Small intestine (tissue), 7 donors: ENCODE measurements around the gene ADORA2A. TPM values are rescaled to one million over a fixed set of nuclear protein-coding genes. Genes with fewer than 3 reads are reported as not detected.

Source experiments
- DNase-seq, 2 donors: peaks; one replicate each; pipeline versions ENCODE4 v3.0.0 to v3.0.0-alpha.2; 2013
- FAIRE-seq: peaks from 2 replicates; lab custom pipeline; 2012; peaks lifted over from hg19 to GRCh38; lab: Jason Lieb, UNC
- H3K27ac ChIP-seq, 3 donors: one replicate each; pipeline ENCODE4 v1.5.1; 2013; ENCODE audit warnings: low read length in 2 of 3, mild to moderate bottlenecking in 2 of 3, control low read depth in 1 of 3, inconsistent platforms in 1 of 3, low read depth in 1 of 3, moderate library complexity in 1 of 3
- H3K27me3 ChIP-seq, 3 donors: one replicate each; pipeline ENCODE4 v1.6.1; 2013; ENCODE audit warnings: low read length in 3 of 3, inconsistent platforms in 1 of 3; ENCODE audit not compliant: control insufficient read depth in 3 of 3, insufficient read depth in 3 of 3
- H3K36me3 ChIP-seq, 3 donors: one replicate each; pipeline ENCODE4 v1.6.1; 2013; ENCODE audit warnings: low read length in 3 of 3, inconsistent platforms in 1 of 3, low read depth in 1 of 3, mild to moderate bottlenecking in 1 of 3, moderate library complexity in 1 of 3; ENCODE audit not compliant: control insufficient read depth in 3 of 3, insufficient read depth in 2 of 3
- H3K4me1 ChIP-seq, 3 donors: one replicate each; pipeline ENCODE4 v1.6.1; 2013; ENCODE audit warnings: low read length in 2 of 3, inconsistent platforms in 1 of 3, low read depth in 1 of 3, mild to moderate bottlenecking in 1 of 3, moderate library complexity in 1 of 3; ENCODE audit not compliant: control insufficient read depth in 3 of 3, insufficient read depth in 2 of 3
- H3K4me3 ChIP-seq, 3 donors: one replicate each; pipeline ENCODE4 v1.5.1; 2013; ENCODE audit warnings: low read length in 3 of 3, control low read depth in 1 of 3, inconsistent platforms in 1 of 3, low read depth in 1 of 3, mild to moderate bottlenecking in 1 of 3, moderate library complexity in 1 of 3
- H3K9me3 ChIP-seq, 2 donors: one replicate each; pipeline ENCODE4 v1.6.1; 2013; ENCODE audit warnings: low read depth in 1 of 2, low read length in 1 of 2; ENCODE audit not compliant: control insufficient read depth in 2 of 2, insufficient read depth in 1 of 2
- WGBS, 3 donors: extraction: QIAGEN DNeasy Blood & Tissue Kit; methylation state at CpG; one replicate each; pipeline ENCODE4 v1.1.7; 2013; 5-methylcytosine and 5-hydroxymethylcytosine counted together
- polyA plus RNA-seq, 4 donors: library from polyadenylated mRNA; stranded (reverse) in 3 of 4; unstranded in 1 of 4; fragments of 200-250 nt in 3 of 4; fragments of 120-200 nt in 1 of 4; gene quantifications; one replicate each; pipeline versions ENCODE4 v1.2.1 to v1.2.3, GENCODE V29; 2013
- donor health status: healthy with polysubstance abuse.
- donor health status: control.
- donor health status: control.
- donor health status: Bipolar disorder and iron deficiency.
- donor health status: healthy.

The ADORA2A gene
- polyA plus RNA-seq, 4 donors: 0.67 to 9.0 (median 2.5) TPM

DNA sequence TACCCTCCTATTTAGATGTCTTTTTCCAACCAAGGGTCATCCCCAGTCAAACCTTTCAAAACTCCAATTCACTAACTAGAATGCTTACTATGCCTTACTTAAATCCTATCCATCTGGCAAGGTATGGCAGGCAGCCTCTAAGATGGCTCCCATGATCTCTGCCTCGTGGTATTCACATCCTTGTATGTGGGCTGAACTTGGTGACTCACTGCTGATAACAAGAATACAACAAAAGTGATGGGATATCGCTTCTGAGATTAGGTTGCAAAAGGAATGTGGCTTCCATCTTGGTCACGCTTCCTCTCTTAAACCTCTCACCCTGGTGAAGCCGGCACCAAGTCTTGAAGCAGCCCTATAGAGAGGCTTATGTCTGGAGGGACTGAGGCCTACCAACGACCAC lies 38.2 kb downstream of the ADORA2A start:
- peak overlapping the region in 1 of 3 donors; percentile 50 for H3K27ac ChIP-seq
- no peak overlapping the region for H3K4me3 ChIP-seq
- H3K4me1 ChIP-seq: peaks cover 0 to 22% (median 5%) of the 10 kb centered on the region in 3 donors
- 50 to 72% (median 67%) methylated on average over 5 of the region's 5 CpGs for WGBS, 3 donors
- no peaks in the 10 kb centered on the region for H3K9me3 ChIP-seq
- no peak for FAIRE-seq
- H3K27me3 ChIP-seq: no peaks in the 10 kb centered on the region
- DNase-seq: peak in 1 of 2 donors; percentile 37
- H3K36me3 ChIP-seq: peaks cover 0 to 7% (median 0%) of the 10 kb centered on the region in 3 donors

- DNase-seq: no peak
- 84 to 97% (median 90%) methylated on average over 3 of the region's 3 CpGs for WGBS, 3 donors
- Histone ChIP-seq H3K9me3 (no peaks in the 10 kb centered on the region), H3K27ac (peak overlapping the region in 2 of 3 donors; percentile 50 to 61), H3K27me3 (no peaks in the 10 kb centered on the region), H3K36me3 (peaks cover 0 to 7% (median 0%) of the 10 kb centered on the region in 3 donors), H3K4me3 (no peak overlapping the region), H3K4me1 (peaks cover 0 to 18% (median 5%) of the 10 kb centered on the region in 3 donors)
- no peak for FAIRE-seq
Observed at GRCh38 chr22:24465975-24466374, 38.6 kb downstream of the ADORA2A start.

GRCh38 chr22:24466716-24467328 lies 39.4 kb downstream of the ADORA2A start:
- H3K9me3 ChIP-seq: no peaks in the 10 kb centered on the region
- WGBS, 3 donors: 46 to 88% (median 75%) methylated on average over 1 of the region's 1 CpG
- peaks cover 0 to 10% (median 0%) of the 10 kb centered on the region in 3 donors for H3K36me3 ChIP-seq
- peak overlapping the region in 2 of 3 donors; percentile 50 to 61 for H3K27ac ChIP-seq
- DNase-seq (no peak), FAIRE-seq (no peak)
- H3K4me3 ChIP-seq: no peak overlapping the region
- H3K4me1 ChIP-seq: peaks cover 0 to 13% (median 5%) of the 10 kb centered on the region in 3 donors
- H3K27me3 ChIP-seq: no peaks in the 10 kb centered on the region

DNA sequence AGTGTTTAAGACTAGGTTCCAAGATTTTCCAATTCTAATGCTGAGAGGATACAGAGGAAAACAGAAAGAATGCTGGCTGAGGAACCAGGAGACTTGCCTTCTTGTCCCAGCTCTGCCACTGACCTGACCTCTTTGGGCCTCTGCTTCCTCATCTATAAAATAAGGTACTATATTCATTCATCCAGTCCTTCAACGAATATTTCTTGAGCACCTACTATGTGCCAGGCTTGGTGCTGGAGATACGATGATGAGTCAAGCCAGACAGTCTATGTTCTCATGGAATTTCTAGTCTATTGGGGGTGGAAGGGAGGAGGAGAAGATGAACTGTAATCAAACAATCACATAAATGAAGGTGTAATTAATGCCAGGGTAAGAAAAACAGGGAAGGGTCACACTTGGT lies 39.9 kb downstream of the ADORA2A start:
- peak overlapping the region in 1 of 3 donors; percentile 21 for H3K27ac ChIP-seq
- peaks cover 0 to 10% (median 0%) of the 10 kb centered on the region in 3 donors for H3K36me3 ChIP-seq
- H3K4me1 ChIP-seq: peaks cover 0 to 13% (median 5%) of the 10 kb centered on the region in 3 donors
- 70 to 90% (median 79%) methylated on average over 2 of the region's 2 CpGs for WGBS, 3 donors
- no peak overlapping the region for H3K4me3 ChIP-seq
- no peaks in the 10 kb centered on the region for H3K27me3 ChIP-seq
- FAIRE-seq (no peak), DNase-seq (no peak)
- H3K9me3 ChIP-seq: no peaks in the 10 kb centered on the region

DNA sequence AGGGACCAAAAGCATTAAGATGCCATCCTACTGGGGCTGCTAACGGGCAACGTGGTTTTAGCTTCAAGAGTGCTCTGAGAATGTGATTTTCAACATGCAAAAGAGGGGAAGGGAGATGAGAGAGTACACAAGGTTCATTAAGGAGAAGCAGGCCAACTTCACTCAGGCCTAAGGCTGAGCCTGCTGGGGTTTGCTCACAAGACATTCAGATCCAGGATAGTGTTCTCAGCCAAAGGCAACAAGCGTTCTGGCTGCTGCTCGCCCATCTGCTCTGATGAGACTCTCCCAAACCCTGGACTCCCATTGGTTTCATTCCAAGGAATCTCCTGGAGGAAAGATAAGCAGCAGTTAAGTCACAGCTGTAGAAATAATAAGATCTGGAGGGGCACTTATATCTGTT lies 44.2 kb downstream of the ADORA2A start:
- Histone ChIP-seq H3K4me1 (peaks cover 0 to under 1% (median 0%) of the 10 kb centered on the region in 3 donors), H3K27me3 (no peaks in the 10 kb centered on the region), H3K27ac (no peak overlapping the region), H3K9me3 (no peaks in the 10 kb centered on the region), H3K36me3 (peaks cover 0 to 14% (median 0%) of the 10 kb centered on the region in 3 donors), H3K4me3 (no peak overlapping the region)
- DNase-seq (no peak), FAIRE-seq (no peak)
- 77 to 91% (median 85%) methylated on average over 4 of the region's 4 CpGs for WGBS, 3 donors

- no peaks in the 10 kb centered on the region for H3K4me1 ChIP-seq
- DNase-seq: no peak
Observed at GRCh38 chr22:24473284-24473683, 45.9 kb downstream of the ADORA2A start.

GRCh38 chr22:24474221-24474620 lies 46.8 kb downstream of the ADORA2A start:
- Histone ChIP-seq H3K36me3 (peaks cover 0 to 6% (median 0%) of the 10 kb centered on the region in 3 donors), H3K9me3 (no peaks in the 10 kb centered on the region), H3K4me1 (no peaks in the 10 kb centered on the region), H3K27ac (no peak overlapping the region), H3K27me3 (no peaks in the 10 kb centered on the region), H3K4me3 (no peak overlapping the region)
- WGBS, 3 donors: 56 to 59% (median 56%) methylated on average over 3 of the region's 3 CpGs
- FAIRE-seq (no peak), DNase-seq (no peak)

More at GRCh38 chr22:24473284-24473683, 45.9 kb downstream of the ADORA2A start:
- Histone ChIP-seq H3K9me3 (no peaks in the 10 kb centered on the region), H3K36me3 (peaks cover 0 to 6% (median 0%) of the 10 kb centered on the region in 3 donors), H3K4me3 (no peak overlapping the region), H3K27ac (no peak overlapping the region), H3K27me3 (no peaks in the 10 kb centered on the region)
- no peak for FAIRE-seq

DNA sequence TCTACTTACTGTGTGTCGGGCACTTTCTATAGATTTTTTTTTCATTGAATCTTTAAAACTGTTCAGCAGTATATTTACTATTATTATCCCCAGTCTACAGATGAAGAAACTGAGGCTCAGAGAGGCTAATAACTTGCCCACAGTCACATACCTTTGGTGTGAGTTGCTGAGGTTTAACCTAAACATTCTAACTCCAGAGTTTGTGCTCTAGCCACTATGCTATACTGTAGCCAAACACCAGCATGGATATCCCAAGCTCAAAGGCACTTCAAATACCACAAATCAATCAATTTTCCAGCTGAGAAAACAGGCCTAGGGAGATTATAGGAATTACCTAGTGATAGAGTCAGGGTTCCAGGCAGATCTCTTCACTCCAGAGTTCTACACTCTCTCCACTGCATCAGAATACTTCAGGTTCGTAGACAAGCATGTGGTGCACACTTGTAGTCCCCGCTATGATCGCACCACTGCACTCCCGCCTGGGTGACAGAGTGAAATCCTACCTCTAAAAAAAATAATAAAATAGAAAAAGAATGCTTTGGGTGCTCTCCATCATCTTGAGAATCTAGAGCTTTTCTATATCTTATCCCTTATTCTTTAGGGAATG lies 47.4 kb downstream of the ADORA2A start:
- no peak for DNase-seq
- Histone ChIP-seq H3K36me3 (peaks cover 0 to 6% (median 0%) of the 10 kb centered on the region in 3 donors), H3K4me1 (no peaks in the 10 kb centered on the region), H3K27me3 (no peaks in the 10 kb centered on the region), H3K4me3 (no peak overlapping the region), H3K9me3 (no peaks in the 10 kb centered on the region), H3K27ac (no peak overlapping the region)
- FAIRE-seq: no peak
- WGBS, 3 donors: 78 to 90% (median 89%) methylated on average over 5 of the region's 5 CpGs
